ENCODE measurements around the gene SRM.

DNA sequence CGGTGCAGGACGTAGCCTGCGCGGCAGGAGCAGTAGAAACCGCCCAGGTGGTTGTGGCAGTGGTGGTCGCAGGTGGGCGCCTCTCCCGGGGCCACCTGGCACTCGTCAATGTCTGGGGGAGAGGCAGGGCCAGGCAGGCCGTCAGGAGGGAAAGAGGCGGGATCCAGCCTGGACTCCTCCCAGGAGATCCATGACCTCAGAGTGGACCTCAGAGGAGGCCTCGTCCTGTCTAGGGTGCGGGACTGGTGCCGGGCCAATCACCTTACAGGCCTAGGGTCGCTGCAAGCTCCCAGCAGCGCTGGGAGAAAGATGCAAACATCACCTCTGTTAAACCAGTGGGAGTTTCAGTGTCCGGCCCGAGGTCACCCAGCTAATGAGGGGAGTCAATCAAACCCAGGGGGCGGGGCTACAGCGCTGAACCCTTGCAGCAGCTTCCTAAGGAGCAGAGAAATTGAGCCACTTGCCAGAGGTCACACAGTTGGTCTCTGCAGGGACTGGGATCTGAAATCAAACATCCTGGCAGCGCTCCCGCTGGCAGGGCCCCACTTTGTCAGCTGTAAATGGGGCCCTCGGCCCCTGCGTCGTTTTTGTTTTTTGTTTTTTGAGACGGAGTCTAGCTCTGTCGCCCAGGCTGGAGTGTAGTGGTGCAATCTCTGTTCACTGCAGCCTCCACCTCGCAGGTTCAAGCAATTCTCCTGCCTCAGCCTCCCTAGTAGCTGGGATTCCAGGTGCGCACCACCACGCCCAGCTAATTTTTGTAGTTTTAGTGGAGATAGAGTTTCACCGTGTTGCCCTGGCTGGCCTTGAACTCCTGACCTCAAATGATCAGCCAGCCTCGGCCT is 14.2 kb downstream of the SRM start:
- TF ChIP-seq, protein P1, sequence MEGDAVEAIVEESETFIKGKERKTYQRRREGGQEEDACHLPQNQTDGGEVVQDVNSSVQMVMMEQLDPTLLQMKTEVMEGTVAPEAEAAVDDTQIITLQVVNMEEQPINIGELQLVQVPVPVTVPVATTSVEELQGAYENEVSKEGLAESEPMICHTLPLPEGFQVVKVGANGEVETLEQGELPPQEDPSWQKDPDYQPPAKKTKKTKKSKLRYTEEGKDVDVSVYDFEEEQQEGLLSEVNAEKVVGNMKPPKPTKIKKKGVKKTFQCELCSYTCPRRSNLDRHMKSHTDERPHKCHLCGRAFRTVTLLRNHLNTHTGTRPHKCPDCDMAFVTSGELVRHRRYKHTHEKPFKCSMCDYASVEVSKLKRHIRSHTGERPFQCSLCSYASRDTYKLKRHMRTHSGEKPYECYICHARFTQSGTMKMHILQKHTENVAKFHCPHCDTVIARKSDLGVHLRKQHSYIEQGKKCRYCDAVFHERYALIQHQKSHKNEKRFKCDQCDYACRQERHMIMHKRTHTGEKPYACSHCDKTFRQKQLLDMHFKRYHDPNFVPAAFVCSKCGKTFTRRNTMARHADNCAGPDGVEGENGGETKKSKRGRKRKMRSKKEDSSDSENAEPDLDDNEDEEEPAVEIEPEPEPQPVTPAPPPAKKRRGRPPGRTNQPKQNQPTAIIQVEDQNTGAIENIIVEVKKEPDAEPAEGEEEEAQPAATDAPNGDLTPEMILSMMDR (IDR thresholded peaks at IDR 0.05): no peak
- TF ChIP-seq EP300 (IDR thresholded peaks at IDR 0.05): no peak
- no peak for TF ChIP-seq POLR2AphosphoS5 (IDR thresholded peaks at IDR 0.05)

Data from esophagus muscularis mucosa (tissue), 4 donors.